Endodermal cell (in vitro differentiated cells): ENCODE data around the gene ZCCHC4. TPM values are rescaled to one million over a fixed set of nuclear protein-coding genes. Genes with fewer than 3 reads are reported as not detected.

Experiments used
- DNase-seq: peaks from one replicate; pipeline ENCODE4 v3.0.0-alpha.2; 2017
- H3K27ac ChIP-seq: 2 replicates; pipeline ENCODE4 v1.5.1; 2013; ENCODE audit warnings: mild to moderate bottlenecking, low read depth, low read length, moderate library complexity
- H3K27me3 ChIP-seq: 2 replicates; pipeline ENCODE4 v1.6.1; 2013; ENCODE audit warnings: mild to moderate bottlenecking, low read length, moderate library complexity; ENCODE audit not compliant: insufficient read depth, control insufficient read depth, poor library complexity, severe bottlenecking
- H3K36me3 ChIP-seq: 2 replicates; pipeline ENCODE4 v1.7.0; 2013; ENCODE audit warnings: mild to moderate bottlenecking, low read length, moderate library complexity; ENCODE audit not compliant: control insufficient read depth, insufficient read depth
- H3K4me1 ChIP-seq: one replicate; pipeline ENCODE4 v1.7.0; 2013; ENCODE audit warnings: low read length; ENCODE audit not compliant: control insufficient read depth, insufficient read depth
- H3K4me3 ChIP-seq: 2 replicates; pipeline ENCODE4 v1.5.1; 2013; ENCODE audit warnings: mild to moderate bottlenecking, low read length, moderate library complexity
- H3K9ac ChIP-seq: 2 replicates; pipeline ENCODE4 v1.6.1; 2013; ENCODE audit warnings: mild to moderate bottlenecking, low read length, moderate library complexity; ENCODE audit not compliant: poor library complexity, severe bottlenecking; ENCODE audit errors: extremely low read depth
- H3K9me3 ChIP-seq: 2 replicates; pipeline ENCODE4 v1.6.1; 2013; ENCODE audit warnings: mild to moderate bottlenecking, low read length, moderate library complexity; ENCODE audit not compliant: control insufficient read depth
- H3K27ac Mint-ChIP-seq: 2 replicates; pipeline ENCODE4 v1.8.0; 2020; ENCODE audit warnings: mixed read lengths
- H3K27me3 Mint-ChIP-seq: 2 replicates; pipeline ENCODE4 v1.8.0; 2021; ENCODE audit warnings: mild to moderate bottlenecking, mixed read lengths; ENCODE audit not compliant: insufficient read depth
- H3K36me3 Mint-ChIP-seq: 2 replicates; pipeline ENCODE4 v1.8.0; 2020; ENCODE audit warnings: low read depth, mixed read lengths
- H3K4me1 Mint-ChIP-seq: 2 replicates; pipeline ENCODE4 v1.8.0; 2020; ENCODE audit warnings: mixed read lengths
- H3K4me3 Mint-ChIP-seq: 2 replicates; pipeline ENCODE4 v1.8.0; 2020; ENCODE audit warnings: mild to moderate bottlenecking, moderate library complexity, mixed read lengths
- H3K9me3 Mint-ChIP-seq: 2 replicates; pipeline ENCODE4 v1.8.0; 2020; ENCODE audit warnings: mild to moderate bottlenecking, mixed read lengths
- WGBS, 2 experiments: methylation state at CpG; one replicate each; pipeline versions ENCODE4 v1.1.5 to v1.1.7; 2013; ENCODE audit warnings: missing lambda C conversion rate in 2 of 2, mixed read lengths in 1 of 2; ENCODE audit not compliant: insufficient coverage in 1 of 2, insufficient read length in 1 of 2; 5-methylcytosine and 5-hydroxymethylcytosine counted together
- total RNA-seq, 2 donors: library from RNA; stranded (reverse); fragmentation: NEBNext Ultra II Directional in 1 of 2; extraction: Animal tissue kit (Norgen Biotek cat#: 25700) in 1 of 2; gene quantifications; 2 replicates in 1 of 2; 3 replicates in 1 of 2; pipeline ENCODE4 v1.2.1, GENCODE V29; 2021
- TF ChIP-seq, protein P1 (sequence below): fragments of 200-600 bp; sonication (generic); conservative IDR thresholded peaks from 2 replicates; pipeline ENCODE4 v1.5.0; 2021; ENCODE audit warnings: antibody characterized with exemption, mild to moderate bottlenecking

ZCCHC4 gene
- total RNA-seq, 2 donors from 2014 or later: 11.1 to 19.7 TPM

DNA sequence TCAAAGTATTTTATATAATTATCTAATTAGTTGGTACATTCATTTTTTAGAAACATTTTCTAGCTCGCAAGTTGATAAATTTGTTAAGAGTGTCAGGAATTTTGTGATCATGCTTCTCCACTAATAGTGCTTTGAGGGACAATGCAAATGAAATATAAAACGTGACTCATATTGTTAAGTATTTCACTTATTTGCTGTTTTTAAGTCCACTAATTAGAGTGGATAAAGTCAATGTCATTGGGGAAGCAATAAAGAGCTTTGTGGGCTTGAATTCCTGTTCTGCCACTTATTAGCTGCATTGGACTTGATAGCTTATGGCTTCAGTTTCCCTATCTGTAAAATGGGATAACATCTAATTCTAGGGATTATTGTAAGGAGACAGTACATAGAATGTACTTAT, 38.0 kb downstream of the ZCCHC4 start:
- no peaks in the 10 kb centered on the region for H3K9me3 Mint-ChIP-seq
- no peak overlapping the region for H3K9ac ChIP-seq
- no peaks in the 10 kb centered on the region for H3K27me3 Mint-ChIP-seq
- H3K4me3 ChIP-seq: no peak overlapping the region
- DNase-seq: no peak
- 93 to 100% methylated on average over 1 to 2 of the region's 2 CpGs for WGBS, 2 experiments
- H3K4me1 Mint-ChIP-seq: peaks cover 33% of the 10 kb centered on the region
- no peak overlapping the region for H3K4me3 Mint-ChIP-seq
- no peaks in the 10 kb centered on the region for H3K27me3 ChIP-seq
- TF ChIP-seq, protein P1, sequence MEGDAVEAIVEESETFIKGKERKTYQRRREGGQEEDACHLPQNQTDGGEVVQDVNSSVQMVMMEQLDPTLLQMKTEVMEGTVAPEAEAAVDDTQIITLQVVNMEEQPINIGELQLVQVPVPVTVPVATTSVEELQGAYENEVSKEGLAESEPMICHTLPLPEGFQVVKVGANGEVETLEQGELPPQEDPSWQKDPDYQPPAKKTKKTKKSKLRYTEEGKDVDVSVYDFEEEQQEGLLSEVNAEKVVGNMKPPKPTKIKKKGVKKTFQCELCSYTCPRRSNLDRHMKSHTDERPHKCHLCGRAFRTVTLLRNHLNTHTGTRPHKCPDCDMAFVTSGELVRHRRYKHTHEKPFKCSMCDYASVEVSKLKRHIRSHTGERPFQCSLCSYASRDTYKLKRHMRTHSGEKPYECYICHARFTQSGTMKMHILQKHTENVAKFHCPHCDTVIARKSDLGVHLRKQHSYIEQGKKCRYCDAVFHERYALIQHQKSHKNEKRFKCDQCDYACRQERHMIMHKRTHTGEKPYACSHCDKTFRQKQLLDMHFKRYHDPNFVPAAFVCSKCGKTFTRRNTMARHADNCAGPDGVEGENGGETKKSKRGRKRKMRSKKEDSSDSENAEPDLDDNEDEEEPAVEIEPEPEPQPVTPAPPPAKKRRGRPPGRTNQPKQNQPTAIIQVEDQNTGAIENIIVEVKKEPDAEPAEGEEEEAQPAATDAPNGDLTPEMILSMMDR: no peak
- no peak overlapping the region for H3K27ac ChIP-seq
- H3K36me3 ChIP-seq: no peaks in the 10 kb centered on the region
- peaks cover 5% of the 10 kb centered on the region for H3K36me3 Mint-ChIP-seq
- H3K9me3 ChIP-seq: no peaks in the 10 kb centered on the region
- no peak overlapping the region for H3K27ac Mint-ChIP-seq
- peaks cover 2% of the 10 kb centered on the region for H3K4me1 ChIP-seq

DNA sequence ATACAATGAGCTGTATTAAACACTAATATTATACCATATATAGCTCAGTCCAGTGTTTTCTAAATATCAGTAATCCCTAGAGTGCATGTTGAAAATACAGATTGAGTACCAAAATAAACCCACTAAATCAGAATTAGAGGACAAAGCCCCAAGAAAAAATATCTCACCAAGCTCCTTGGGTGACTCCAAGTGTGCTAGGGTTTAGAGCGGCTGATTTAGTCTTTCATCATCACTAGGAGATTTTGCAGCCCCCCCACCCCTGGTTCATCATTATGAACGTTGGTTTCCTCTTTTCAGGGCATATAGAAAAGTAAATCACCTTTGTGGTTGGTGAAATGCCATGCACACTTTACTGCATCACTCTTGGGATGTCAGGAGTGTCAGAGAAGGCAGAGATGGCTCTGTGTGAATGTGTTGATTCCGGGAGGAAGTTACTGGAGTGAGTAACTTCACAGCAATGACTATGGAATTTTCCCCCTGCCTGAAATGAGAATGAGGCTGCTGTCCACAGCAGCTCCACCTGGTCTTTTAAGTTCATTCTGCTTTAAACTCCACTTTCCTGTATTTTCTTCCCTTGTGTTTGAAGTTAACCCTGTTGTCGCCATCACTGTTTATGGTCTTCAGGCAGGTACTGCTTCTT, 39.3 kb downstream of the ZCCHC4 start:
- peak overlapping the region; percentile 75 for H3K27ac Mint-ChIP-seq
- no peak overlapping the region for H3K4me3 Mint-ChIP-seq
- Histone ChIP-seq H3K4me1 (peaks cover 2% of the 10 kb centered on the region), H3K4me3 (no peak overlapping the region), H3K27me3 (no peaks in the 10 kb centered on the region), H3K27ac (no peak overlapping the region), H3K36me3 (no peaks in the 10 kb centered on the region), H3K9ac (no peak overlapping the region), H3K9me3 (no peaks in the 10 kb centered on the region)
- no peaks in the 10 kb centered on the region for H3K27me3 Mint-ChIP-seq
- 62 to 89% methylated on average over 2 to 4 of the region's 4 CpGs for WGBS, 2 experiments
- peaks cover 5% of the 10 kb centered on the region for H3K36me3 Mint-ChIP-seq
- peak; percentile 62 for DNase-seq
- H3K9me3 Mint-ChIP-seq: no peaks in the 10 kb centered on the region
- TF ChIP-seq, protein P1: no peak
- peaks cover 24% of the 10 kb centered on the region for H3K4me1 Mint-ChIP-seq

DNA sequence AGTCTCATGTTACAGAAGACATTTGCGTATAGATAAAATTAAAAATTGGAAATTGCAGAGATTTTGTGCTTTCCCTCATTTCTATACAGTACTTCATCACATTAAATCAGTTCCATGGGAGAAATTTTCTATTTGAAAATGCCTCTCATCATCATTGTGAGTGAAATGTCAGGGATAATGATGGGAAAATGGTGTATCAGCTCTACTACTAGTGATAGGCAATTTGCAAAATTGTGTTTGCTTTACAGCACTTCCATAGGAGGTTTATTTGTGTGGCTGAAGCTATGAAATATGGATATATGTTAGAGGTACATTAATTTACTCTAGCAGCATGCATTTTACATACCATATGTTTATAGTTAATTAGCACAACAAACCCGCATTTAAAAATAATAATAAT, 43.5 kb downstream of the ZCCHC4 start:
- WGBS, 2 experiments: 90 to 93% methylated on average over 2 of the region's 2 CpGs
- H3K36me3 Mint-ChIP-seq: peaks cover 32% of the 10 kb centered on the region
- H3K4me3 Mint-ChIP-seq: no peak overlapping the region
- no peak overlapping the region for H3K27ac ChIP-seq
- H3K9ac ChIP-seq: no peak overlapping the region
- H3K9me3 ChIP-seq: peaks cover 14% of the 10 kb centered on the region
- H3K27ac Mint-ChIP-seq: no peak overlapping the region
- no peaks in the 10 kb centered on the region for H3K4me1 ChIP-seq
- peaks cover 21% of the 10 kb centered on the region for H3K9me3 Mint-ChIP-seq
- H3K27me3 ChIP-seq: no peaks in the 10 kb centered on the region
- no peak overlapping the region for H3K4me3 ChIP-seq
- H3K27me3 Mint-ChIP-seq: no peaks in the 10 kb centered on the region
- H3K36me3 ChIP-seq: peaks cover 8% of the 10 kb centered on the region
- peaks cover 6% of the 10 kb centered on the region for H3K4me1 Mint-ChIP-seq
- no peak for DNase-seq
- TF ChIP-seq, protein P1: no peak
